Right lobe of liver (tissue), 4 donors: ENCODE data around the gene DES.

ENCODE experiments used
- POLR2A ChIP-seq: fragments of 450-650 bp; IDR thresholded peaks from one replicate; pipeline ENCODE4 v1.6.1; 2017; ENCODE audit warnings: antibody characterized with exemption, mild to moderate bottlenecking
- TF ChIP-seq, protein P1 (sequence below), 4 donors: fragments of 200-600 bp in 3 of 4; fragments of 450-650 bp in 1 of 4; IDR thresholded peaks; one replicate each; pipeline versions ENCODE4 v1.5.1 to v1.8.0; 2016 to 2022; ENCODE audit warnings: antibody characterized with exemption in 4 of 4, mild to moderate bottlenecking in 2 of 4
- donor health status: DM: no; HTN: no; CAD: no.
- donor health status: DM: no; HTN: no; CAD: no.
- donor health status: DM: no; HTN: yes; CAD: no.

DNA sequence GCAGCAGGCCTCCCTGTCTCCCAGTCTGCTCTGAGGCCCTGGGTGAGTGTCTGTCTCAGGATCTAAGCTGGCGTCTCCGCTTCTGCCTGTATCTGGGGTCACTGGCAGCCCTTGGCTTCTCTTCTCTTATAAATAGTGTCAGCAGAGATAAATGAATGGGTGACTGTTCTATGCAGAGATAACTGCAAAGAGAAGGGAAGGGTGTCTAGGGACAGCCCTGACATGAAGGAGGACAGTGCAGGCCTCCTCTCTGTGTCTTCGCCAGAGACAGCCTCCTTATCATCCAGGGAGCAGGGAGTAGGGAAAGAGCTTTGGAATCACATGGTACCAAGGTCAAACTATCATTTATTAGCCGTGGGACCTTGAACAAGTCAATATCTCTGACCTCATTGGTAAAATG, 52.3 kb downstream of the DES start:
- TF ChIP-seq POLR2A, result no peak
- TF ChIP-seq, protein P1, sequence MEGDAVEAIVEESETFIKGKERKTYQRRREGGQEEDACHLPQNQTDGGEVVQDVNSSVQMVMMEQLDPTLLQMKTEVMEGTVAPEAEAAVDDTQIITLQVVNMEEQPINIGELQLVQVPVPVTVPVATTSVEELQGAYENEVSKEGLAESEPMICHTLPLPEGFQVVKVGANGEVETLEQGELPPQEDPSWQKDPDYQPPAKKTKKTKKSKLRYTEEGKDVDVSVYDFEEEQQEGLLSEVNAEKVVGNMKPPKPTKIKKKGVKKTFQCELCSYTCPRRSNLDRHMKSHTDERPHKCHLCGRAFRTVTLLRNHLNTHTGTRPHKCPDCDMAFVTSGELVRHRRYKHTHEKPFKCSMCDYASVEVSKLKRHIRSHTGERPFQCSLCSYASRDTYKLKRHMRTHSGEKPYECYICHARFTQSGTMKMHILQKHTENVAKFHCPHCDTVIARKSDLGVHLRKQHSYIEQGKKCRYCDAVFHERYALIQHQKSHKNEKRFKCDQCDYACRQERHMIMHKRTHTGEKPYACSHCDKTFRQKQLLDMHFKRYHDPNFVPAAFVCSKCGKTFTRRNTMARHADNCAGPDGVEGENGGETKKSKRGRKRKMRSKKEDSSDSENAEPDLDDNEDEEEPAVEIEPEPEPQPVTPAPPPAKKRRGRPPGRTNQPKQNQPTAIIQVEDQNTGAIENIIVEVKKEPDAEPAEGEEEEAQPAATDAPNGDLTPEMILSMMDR (IDR thresholded peaks at IDR 0.05), result no peak
